ENCODE results near the gene GVQW3.

The GVQW3 gene

DNA sequence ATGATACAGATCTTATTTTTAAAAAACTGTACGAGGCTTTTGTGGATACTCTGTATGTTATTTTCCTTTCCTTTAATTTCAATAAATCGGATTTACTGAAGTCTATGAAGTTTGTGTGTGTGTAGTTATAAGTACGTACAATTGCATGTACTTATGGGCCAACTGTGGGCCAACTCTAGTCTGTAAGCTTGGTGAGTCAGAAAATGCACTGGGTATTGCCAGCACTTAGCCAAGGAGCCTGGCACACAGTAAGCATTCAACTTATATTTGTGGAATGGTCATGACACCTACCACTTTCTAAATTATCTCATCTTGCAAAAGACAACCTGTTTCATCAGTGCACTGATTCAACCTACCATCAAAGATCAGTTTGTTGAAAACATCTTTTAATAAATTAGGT, 32.8 kb upstream of the GVQW3 start:
- no peak for TF ChIP-seq Cebpa-rat (IDR thresholded peaks at IDR 0.05)
- Histone ChIP-seq H4K20me1 (peaks cover 0 to 4% (median 0%) of the 10 kb centered on the region in 11 experiments; a peak in 2 of 22 replicates), H3K4me1 (no peaks in the 10 kb centered on the region)

DNA sequence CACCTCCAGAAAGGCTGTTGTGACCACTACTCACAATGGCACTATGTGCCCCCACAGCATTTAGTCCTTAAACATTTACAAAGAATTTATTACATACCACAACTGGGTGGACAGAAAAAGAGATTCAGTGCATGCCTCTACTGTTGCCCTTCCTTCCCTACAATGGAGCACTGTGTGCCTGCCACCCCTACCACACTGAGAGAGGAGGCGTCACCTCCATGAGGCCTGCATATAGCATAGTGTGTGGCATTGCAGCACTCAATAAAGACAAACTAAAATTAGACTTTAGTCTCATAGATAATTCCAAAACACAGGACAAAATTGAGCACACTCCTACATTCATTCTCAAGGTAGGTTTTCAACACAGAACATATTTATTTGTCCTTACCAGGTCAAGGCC, 26.0 kb upstream of the GVQW3 start:
- H4K20me1 ChIP-seq, result peaks cover 0 to 12% (median 0%) of the 10 kb centered on the region in 11 experiments; a peak in 4 of 22 replicates
- no peak overlapping the region for H3K4me2 ChIP-seq
- H3K27me3 ChIP-seq, result no peaks in the 10 kb centered on the region
- no peak overlapping the region for H3K9ac ChIP-seq
- H3K36me3 ChIP-seq, result peaks cover 79 to 100% (median 87%) of the 10 kb centered on the region in 11 experiments
- peak overlapping the region in 1 of 10 experiments; percentile 35; a peak in 2 of 20 replicates for H3K4me3 ChIP-seq
- H3K4me1 ChIP-seq, result no peaks in the 10 kb centered on the region
- H3K9me3 ChIP-seq (replicated peaks in 1 of 11), result peaks cover 35 to 45% (median 40%) of the 10 kb centered on the region in 11 experiments
- H3K27ac ChIP-seq, result no peak overlapping the region
- TF ChIP-seq Cebpa-rat (IDR thresholded peaks at IDR 0.05), result no peak

More for the DNA sequence above, 32.8 kb upstream of the GVQW3 start:
- Histone ChIP-seq H3K27me3 (no peaks in the 10 kb centered on the region), H3K4me3 (no peak overlapping the region), H3K27ac (no peak overlapping the region), H3K36me3 (peaks cover 34 to 81% (median 47%) of the 10 kb centered on the region in 11 experiments), H3K9ac (no peak overlapping the region), H3K4me2 (no peak overlapping the region), H3K9me3 (replicated peaks in 1 of 11) (peaks cover 0 to 5% (median 2%) of the 10 kb centered on the region in 11 experiments; a peak in 14 of 22 replicates)

DNA sequence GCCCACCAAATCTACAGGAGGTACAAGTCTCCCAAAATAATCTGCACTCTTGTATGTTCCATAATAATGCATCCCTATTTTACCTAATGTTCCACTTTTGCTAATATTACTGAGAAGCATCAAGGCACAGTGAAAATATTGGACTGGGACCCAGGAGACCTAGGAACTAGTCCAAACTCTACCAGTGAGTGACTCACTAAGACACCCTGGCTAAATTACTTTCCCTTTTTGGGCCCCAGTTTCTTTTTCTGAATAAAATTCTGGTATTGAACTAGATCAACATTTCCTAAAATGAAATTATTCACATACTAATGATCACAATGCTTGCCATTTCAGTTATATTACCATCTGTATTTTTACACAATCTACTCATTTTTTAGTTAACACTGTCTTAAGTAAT, 19.7 kb upstream of the GVQW3 start:
- Histone ChIP-seq H3K27me3 (no peaks in the 10 kb centered on the region), H3K9ac (no peak overlapping the region), H4K20me1 (peaks cover 10 to 69% (median 35%) of the 10 kb centered on the region in 11 experiments; a peak in 20 of 22 replicates), H3K4me1 (peaks cover 0 to 9% (median 3%) of the 10 kb centered on the region in 10 experiments; a peak in 12 of 20 replicates), H3K4me3 (no peak overlapping the region), H3K27ac (no peak overlapping the region), H3K9me3 (replicated peaks in 1 of 11) (peaks cover 3 to 13% (median 8%) of the 10 kb centered on the region in 11 experiments), H3K36me3 (peaks cover 61 to 94% (median 85%) of the 10 kb centered on the region in 11 experiments), H3K4me2 (no peak overlapping the region)
- TF ChIP-seq Cebpa-rat (IDR thresholded peaks at IDR 0.05), result no peak

DNA sequence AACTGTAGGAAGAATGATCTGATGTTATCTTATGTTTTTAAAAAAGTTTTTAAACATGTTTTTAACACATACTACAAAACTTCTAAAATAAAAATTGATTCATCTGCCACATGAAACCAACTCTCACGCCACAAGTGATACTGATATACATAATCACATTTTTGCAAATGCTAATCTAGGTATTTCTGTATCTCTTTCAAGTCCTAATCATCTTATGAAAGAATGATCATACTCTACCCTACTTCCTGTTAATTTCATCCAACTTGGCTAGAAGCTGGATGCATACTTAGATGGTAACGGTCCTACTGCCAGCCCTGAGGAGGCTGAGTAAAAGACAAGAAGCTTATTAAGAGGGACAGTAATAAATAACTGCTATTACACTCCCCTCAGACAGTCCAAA, 19.3 kb upstream of the GVQW3 start:
- no peak overlapping the region for H3K27ac ChIP-seq
- H3K36me3 ChIP-seq, result peaks cover 57 to 90% (median 81%) of the 10 kb centered on the region in 11 experiments
- no peak overlapping the region for H3K4me3 ChIP-seq
- H3K9me3 ChIP-seq (replicated peaks in 1 of 11), result peaks cover 0 to 9% (median 4%) of the 10 kb centered on the region in 11 experiments; a peak in 19 of 22 replicates
- H3K4me1 ChIP-seq, result peaks cover 0 to 13% (median 7%) of the 10 kb centered on the region in 10 experiments; a peak in 12 of 20 replicates
- H3K4me2 ChIP-seq, result no peak overlapping the region
- no peak for TF ChIP-seq Cebpa-rat (IDR thresholded peaks at IDR 0.05)
- H3K27me3 ChIP-seq, result no peaks in the 10 kb centered on the region
- peaks cover 14 to 73% (median 39%) of the 10 kb centered on the region in 11 experiments; a peak in 20 of 22 replicates for H4K20me1 ChIP-seq
- H3K9ac ChIP-seq, result no peak overlapping the region

DNA sequence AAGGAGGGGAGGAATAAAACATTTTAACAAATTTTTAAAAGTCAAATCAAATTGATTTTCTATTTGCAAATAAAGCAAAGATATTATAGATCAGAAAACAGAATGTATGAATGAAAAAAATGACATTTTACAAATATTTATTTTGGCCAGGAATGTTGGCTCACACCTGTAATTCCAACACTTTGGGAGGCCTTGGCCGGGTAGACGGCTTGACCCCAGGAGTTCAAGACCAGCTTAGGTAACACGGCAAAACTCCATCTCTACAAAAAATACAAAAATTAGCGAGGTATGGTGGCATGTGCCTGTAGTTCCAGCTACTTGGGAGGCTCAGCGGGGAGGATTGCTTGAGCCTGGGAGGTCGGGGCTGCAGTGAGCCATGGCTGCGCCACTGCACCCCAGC, 18.4 kb upstream of the GVQW3 start:
- Histone ChIP-seq H4K20me1 (peaks cover 20 to 83% (median 49%) of the 10 kb centered on the region in 11 experiments; a peak in 20 of 22 replicates), H3K4me3 (no peak overlapping the region)

DNA sequence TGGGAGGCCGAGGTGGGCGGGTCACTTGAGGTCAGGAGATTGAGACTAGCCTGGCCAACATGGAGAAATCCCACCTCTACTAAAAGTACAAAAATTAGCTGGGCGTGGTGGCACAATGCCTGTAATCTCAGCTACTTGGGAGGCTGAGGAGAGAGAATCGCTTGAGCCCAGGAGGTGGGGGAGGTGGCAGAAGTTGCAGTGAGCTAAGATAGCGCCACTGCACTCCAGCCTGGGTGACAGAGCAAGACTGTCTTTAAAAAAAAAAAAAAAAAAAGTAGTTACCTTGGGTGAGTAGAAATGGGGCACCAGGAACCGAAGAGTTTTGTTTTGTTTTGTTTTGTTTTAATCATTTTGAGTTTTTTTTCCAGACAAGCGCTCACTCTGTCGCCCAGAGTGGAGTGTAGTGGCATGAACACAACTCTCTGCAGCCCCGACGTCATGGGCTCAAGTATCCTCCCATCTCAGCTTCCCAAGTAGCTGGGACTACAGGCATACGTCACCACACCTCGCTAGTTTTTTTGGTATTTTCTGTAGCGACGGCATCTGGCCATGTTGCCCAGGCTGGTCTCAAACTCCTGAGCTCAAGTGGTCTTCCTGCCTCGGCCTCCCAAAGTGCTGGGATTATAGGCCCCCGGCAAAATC, 16.0 kb upstream of the GVQW3 start:
- Histone ChIP-seq H4K20me1 (peaks cover 40 to 99% (median 72%) of the 10 kb centered on the region in 11 experiments; a peak in 21 of 22 replicates), H3K9ac (no peak overlapping the region)

More for the DNA sequence above, 18.4 kb upstream of the GVQW3 start:
- H3K27me3 ChIP-seq, result no peaks in the 10 kb centered on the region
- peaks cover 51 to 81% (median 71%) of the 10 kb centered on the region in 11 experiments for H3K36me3 ChIP-seq
- H3K27ac ChIP-seq, result no peak overlapping the region
- H3K4me2 ChIP-seq, result no peak overlapping the region
- no peak for TF ChIP-seq Cebpa-rat (IDR thresholded peaks at IDR 0.05)
- peaks cover 0 to 18% (median 7%) of the 10 kb centered on the region in 10 experiments; a peak in 12 of 20 replicates for H3K4me1 ChIP-seq
- H3K9me3 ChIP-seq (replicated peaks in 1 of 11), result peaks cover 0 to 4% (median 0%) of the 10 kb centered on the region in 11 experiments; a peak in 3 of 22 replicates
- no peak overlapping the region for H3K9ac ChIP-seq

DNA sequence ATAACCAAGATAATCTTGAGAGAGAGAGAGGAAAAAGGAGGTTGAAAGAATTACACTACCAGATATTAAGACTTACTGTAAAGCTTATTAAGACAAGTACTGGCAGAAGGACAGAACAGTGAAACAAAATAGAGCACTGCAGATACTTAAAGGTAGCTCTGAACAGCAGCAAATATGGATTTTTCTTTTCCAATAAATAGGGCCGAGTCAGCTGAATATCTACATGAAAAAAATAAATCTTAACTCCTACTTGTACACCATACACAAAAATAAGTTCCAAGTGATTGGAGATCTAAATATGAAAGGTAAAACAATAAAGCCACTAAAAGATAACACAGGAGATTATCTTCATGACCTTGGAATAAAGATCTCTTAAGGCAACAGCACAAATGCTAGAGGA, 12.6 kb upstream of the GVQW3 start:
- no peaks in the 10 kb centered on the region for H3K9me3 ChIP-seq (replicated peaks in 1 of 11)
- TF ChIP-seq Cebpa-rat (IDR thresholded peaks at IDR 0.05), result no peak
- H3K4me3 ChIP-seq, result no peak overlapping the region
- H3K27me3 ChIP-seq, result no peaks in the 10 kb centered on the region
- no peak overlapping the region for H3K9ac ChIP-seq
- H3K27ac ChIP-seq, result no peak overlapping the region
- H3K36me3 ChIP-seq, result peaks cover 19 to 30% (median 22%) of the 10 kb centered on the region in 11 experiments
- H4K20me1 ChIP-seq, result peaks cover 73 to 99% (median 90%) of the 10 kb centered on the region in 11 experiments; a peak in 21 of 22 replicates
- H3K4me2 ChIP-seq, result no peak overlapping the region
- H3K4me1 ChIP-seq, result peaks cover 12 to 37% (median 21%) of the 10 kb centered on the region in 10 experiments

More for the DNA sequence above, 16.0 kb upstream of the GVQW3 start:
- Histone ChIP-seq H3K4me1 (peaks cover 0 to 18% (median 7%) of the 10 kb centered on the region in 10 experiments; a peak in 12 of 20 replicates), H3K36me3 (peaks cover 33 to 61% (median 50%) of the 10 kb centered on the region in 11 experiments), H3K27ac (no peak overlapping the region), H3K9me3 (replicated peaks in 1 of 11) (no peaks in the 10 kb centered on the region), H3K4me3 (no peak overlapping the region), H3K4me2 (no peak overlapping the region), H3K27me3 (no peaks in the 10 kb centered on the region)
- no peak for TF ChIP-seq Cebpa-rat (IDR thresholded peaks at IDR 0.05)

DNA sequence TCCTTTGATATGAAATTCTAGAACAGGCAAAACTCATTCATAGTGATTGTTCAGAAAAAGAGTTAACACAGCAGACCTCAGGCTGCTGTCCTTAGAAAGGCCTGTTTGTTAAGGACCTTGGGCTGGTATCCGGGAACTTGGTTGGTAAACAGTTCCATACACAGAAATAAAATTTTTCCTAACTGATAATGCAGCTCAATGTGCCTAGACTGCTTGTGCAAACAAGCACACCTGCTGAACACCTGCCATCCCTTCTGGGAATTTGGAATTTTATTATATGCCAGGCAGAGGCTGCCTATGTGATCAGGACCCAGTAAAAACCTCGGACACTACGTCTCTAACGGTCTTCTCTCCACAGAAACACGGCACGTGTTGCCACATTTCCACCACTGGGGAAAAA, 11.7 kb upstream of the GVQW3 start:
- TF ChIP-seq Cebpa-rat (IDR thresholded peaks at IDR 0.05), result no peak
- H3K9me3 ChIP-seq (replicated peaks in 1 of 11), result no peaks in the 10 kb centered on the region
- H3K36me3 ChIP-seq, result peaks cover 11 to 22% (median 13%) of the 10 kb centered on the region in 11 experiments
- no peak overlapping the region for H3K4me3 ChIP-seq
- H3K9ac ChIP-seq, result no peak overlapping the region
- H3K27me3 ChIP-seq, result no peaks in the 10 kb centered on the region
- H3K27ac ChIP-seq, result no peak overlapping the region
- no peak overlapping the region for H3K4me2 ChIP-seq
- H4K20me1 ChIP-seq, result peaks cover 77 to 100% (median 98%) of the 10 kb centered on the region in 11 experiments; a peak in 21 of 22 replicates
- peaks cover 12 to 37% (median 21%) of the 10 kb centered on the region in 10 experiments for H3K4me1 ChIP-seq

DNA sequence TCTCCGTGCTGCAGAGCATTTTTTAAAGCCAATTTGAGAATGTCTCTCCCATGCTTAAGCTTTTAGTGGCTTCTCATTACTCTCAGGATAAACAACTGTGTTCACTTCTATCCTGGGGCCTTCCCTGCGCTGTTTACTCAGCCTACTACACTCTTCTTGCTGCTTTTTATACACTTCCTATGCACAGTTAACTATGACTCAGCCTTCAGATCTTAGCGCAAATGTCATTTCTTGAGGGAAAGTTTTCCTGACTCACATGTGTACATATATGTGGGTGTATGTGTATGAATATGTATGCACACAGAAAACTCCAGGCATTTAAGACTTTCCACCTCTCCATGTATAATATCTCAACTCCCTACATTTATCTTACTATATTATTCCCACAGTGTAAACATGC, 10.0 kb upstream of the GVQW3 start:
- no peak overlapping the region for H3K4me3 ChIP-seq
- peaks cover 12 to 35% (median 19%) of the 10 kb centered on the region in 10 experiments for H3K4me1 ChIP-seq
- peaks cover 0 to 8% (median 0%) of the 10 kb centered on the region in 11 experiments; a peak in 5 of 22 replicates for H3K36me3 ChIP-seq
- peaks cover 80 to 100% (median 100%) of the 10 kb centered on the region in 11 experiments; a peak in 21 of 22 replicates for H4K20me1 ChIP-seq
- H3K27me3 ChIP-seq, result no peaks in the 10 kb centered on the region
- H3K27ac ChIP-seq, result peak overlapping the region in 2 of 11 experiments; percentile 9 to 11; a peak in 2 of 22 replicates
- no peak for TF ChIP-seq Cebpa-rat (IDR thresholded peaks at IDR 0.05)
- H3K9me3 ChIP-seq (replicated peaks in 1 of 11), result no peaks in the 10 kb centered on the region
- H3K4me2 ChIP-seq, result peak overlapping the region in 8 of 11 experiments; percentile 14 to 65 (median 50); a peak in 14 of 22 replicates
- H3K9ac ChIP-seq, result peak overlapping the region in 2 of 11 experiments; percentile 24 to 40; a peak in 2 of 22 replicates
